Mesodermal cell (in vitro differentiated cells): ENCODE measurements around the gene TMEM51.
"Not testable (repeated sequence)": the region's sequence is repeated elsewhere in the genome, so short reads cannot be mapped to it uniquely, and the experiment has no call there.

Experiments used
- H3K27ac ChIP-seq: 2 replicates; pipeline ENCODE4 v1.7.0; 2013; ENCODE audit warnings: mild to moderate bottlenecking, low read depth, low read length, moderate library complexity; ENCODE audit not compliant: severe bottlenecking
- H3K36me3 ChIP-seq: 2 replicates; pipeline ENCODE4 v1.7.1; 2013; ENCODE audit warnings: mild to moderate bottlenecking, low read length, moderate library complexity; ENCODE audit not compliant: control insufficient read depth, insufficient read depth
- H3K4me1 ChIP-seq: one replicate; pipeline ENCODE4 v1.7.1; 2013; ENCODE audit warnings: mild to moderate bottlenecking, low read length; ENCODE audit not compliant: insufficient read depth, control insufficient read depth, poor library complexity, severe bottlenecking
- H3K4me3 ChIP-seq: 2 replicates; pipeline ENCODE4 v1.7.0; 2013; ENCODE audit warnings: low read length, control low read depth, mild to moderate bottlenecking; ENCODE audit not compliant: insufficient read depth, poor library complexity, severe bottlenecking; ENCODE audit errors: extremely low read depth
- H3K9me3 ChIP-seq: 2 replicates; pipeline ENCODE4 v1.7.1; 2013; ENCODE audit warnings: mild to moderate bottlenecking, low read length, moderate library complexity; ENCODE audit not compliant: control insufficient read depth
- WGBS, 2 experiments: methylation state at CpG; one replicate each; pipeline ENCODE4 v1.1.5; 2013; ENCODE audit warnings: missing lambda C conversion rate in 2 of 2; ENCODE audit not compliant: insufficient coverage in 2 of 2; 5-methylcytosine and 5-hydroxymethylcytosine counted together

The TMEM51 gene

DNA sequence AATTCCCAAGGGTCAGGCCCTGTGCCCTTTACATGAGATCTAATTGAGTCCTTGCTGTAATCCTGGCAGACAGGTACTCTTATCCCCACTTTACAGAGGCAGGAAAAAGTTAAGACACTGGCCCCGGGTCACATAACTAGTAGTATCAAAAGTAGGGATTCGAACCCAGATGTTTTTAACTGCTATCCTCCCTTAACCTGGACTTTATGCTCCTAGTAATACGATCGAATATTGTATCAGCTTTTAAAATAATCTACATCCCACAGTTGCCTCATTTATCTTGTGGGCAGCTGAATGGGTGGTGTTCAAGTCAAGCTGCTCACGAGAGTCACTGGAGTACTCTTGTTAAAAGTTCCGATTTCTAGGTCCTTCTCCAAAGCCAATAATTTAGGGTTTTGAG lies 25.5 kb upstream of the TMEM51 start:
- Histone ChIP-seq H3K9me3 (peaks cover 7% of the 10 kb centered on the region), H3K4me3 (no peak overlapping the region)
- 89% methylated on average over 4 to 6 of the region's 6 CpGs for whole genome bisulfite sequencing, 2 experiments

DNA sequence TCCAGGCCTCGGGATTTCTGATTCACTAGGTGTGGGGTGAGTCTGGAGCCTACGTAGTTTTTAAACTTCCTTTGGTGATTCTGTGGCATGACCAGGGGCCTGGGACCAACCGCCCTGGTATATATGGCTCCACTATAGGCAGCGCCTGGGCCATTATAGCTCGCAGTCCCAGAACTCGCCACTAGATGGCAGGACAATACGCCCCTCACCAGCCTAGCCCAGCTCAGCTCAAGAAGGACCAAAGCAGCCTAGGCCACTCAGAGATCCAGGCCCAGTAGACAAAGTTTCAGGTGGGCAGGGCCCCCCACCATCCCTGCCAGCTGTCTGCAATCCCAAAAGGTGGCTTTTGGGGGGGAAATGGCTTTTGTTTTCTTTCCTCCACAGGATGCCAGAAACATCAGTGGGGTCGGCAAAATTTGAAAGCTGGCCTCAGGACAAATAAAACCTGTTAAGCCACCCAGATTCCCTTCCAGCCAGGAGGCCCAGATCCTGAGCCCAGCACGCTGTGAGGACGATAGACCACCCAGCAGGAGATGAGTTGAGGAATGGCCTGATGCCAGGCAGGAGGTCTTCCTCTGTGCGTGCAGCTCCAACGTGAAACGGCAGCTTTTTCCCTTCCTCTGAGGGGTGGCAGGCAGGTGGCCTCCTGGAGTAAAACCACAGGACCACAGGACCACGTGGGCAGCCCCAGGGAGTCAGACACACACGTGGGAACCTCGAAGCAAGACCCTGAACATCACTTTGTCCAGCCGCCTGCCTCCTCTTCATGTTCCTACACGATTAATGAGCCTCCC lies 24.8 kb upstream of the TMEM51 start:
- 39 to 50% methylated on average over 15 to 18 of the region's 18 CpGs for WGBS, 2 experiments
- Histone ChIP-seq H3K4me3 (no peak overlapping the region), H3K27ac (no peak overlapping the region), H3K4me1 (no peaks in the 10 kb centered on the region), H3K36me3 (no peaks in the 10 kb centered on the region), H3K9me3 (peaks cover 7% of the 10 kb centered on the region)

More for the DNA sequence above, 25.5 kb upstream of the TMEM51 start:
- Histone ChIP-seq H3K27ac (no peak overlapping the region), H3K4me1 (no peaks in the 10 kb centered on the region), H3K36me3 (no peaks in the 10 kb centered on the region)

DNA sequence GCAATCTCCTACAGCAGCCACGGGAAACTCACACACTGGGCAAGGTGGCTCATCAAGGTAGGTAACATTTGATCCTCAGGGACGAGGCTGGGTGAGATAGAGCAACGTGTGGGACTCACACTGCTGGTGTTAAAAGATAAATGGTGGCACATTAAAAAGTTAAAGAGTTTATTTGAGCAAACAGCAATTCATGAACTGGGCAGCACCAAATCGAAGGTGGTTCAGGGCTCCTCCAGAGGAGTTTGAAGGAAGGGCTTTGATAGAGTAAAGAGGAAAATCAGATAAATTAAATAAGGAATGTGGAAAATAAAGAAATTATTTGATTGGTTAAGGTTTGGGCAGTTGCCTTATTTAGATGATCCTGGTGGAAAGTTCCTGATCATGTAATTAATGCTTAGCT lies 23.6 kb upstream of the TMEM51 start:
- no peaks in the 10 kb centered on the region for H3K36me3 ChIP-seq
- no peak overlapping the region for H3K27ac ChIP-seq
- 93 to 95% methylated on average over 4 of the region's 4 CpGs for WGBS, 2 experiments
- no peak overlapping the region for H3K4me3 ChIP-seq
- no peaks in the 10 kb centered on the region for H3K4me1 ChIP-seq
- peaks cover 7% of the 10 kb centered on the region for H3K9me3 ChIP-seq

- Histone ChIP-seq H3K27ac (no peak overlapping the region), H3K36me3 (no peaks in the 10 kb centered on the region), H3K4me1 (no peaks in the 10 kb centered on the region), H3K4me3 (no peak overlapping the region), H3K9me3 (peaks cover 7% of the 10 kb centered on the region)
- whole genome bisulfite sequencing, 2 experiments = 90 to 94% methylated on average over 3 of the region's 3 CpGs
These were observed 22.9 kb upstream of the TMEM51 start for GRCh38 chr1:15130607-15131006.

DNA sequence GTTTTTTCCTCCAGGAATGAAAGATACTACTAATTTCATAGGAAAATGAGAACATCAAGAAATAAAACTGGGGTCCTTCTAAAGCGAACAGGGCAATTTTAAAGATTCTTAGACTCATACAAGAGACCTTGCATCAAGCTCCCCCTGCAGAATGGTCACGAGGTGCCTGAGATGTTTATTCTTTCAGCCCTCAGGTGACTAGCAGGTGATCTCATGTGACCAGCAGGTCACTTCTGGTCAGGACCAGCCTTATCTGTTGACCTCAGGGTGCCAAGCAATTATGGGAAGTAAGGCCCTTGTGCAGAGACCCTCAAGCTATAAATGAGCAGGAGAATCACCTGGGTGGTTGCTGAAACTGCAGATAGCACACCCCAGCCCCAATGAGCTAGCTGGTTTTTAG lies 20.6 kb upstream of the TMEM51 start:
- no peaks in the 10 kb centered on the region for H3K36me3 ChIP-seq
- whole genome bisulfite sequencing, 2 experiments = 88 to 90% methylated on average over 2 of the region's 2 CpGs
- no peaks in the 10 kb centered on the region for H3K4me1 ChIP-seq
- peaks cover 7% of the 10 kb centered on the region for H3K9me3 ChIP-seq
- H3K4me3 ChIP-seq = no peak overlapping the region
- H3K27ac ChIP-seq = no peak overlapping the region

- Histone ChIP-seq H3K36me3 (no peaks in the 10 kb centered on the region), H3K4me3 (no peak overlapping the region), H3K4me1 (no peaks in the 10 kb centered on the region), H3K9me3 (peaks cover 7% of the 10 kb centered on the region), H3K27ac (no peak overlapping the region)
- 93 to 96% methylated on average over 1 to 2 of the region's 2 CpGs for WGBS, 2 experiments
These were observed 19.3 kb upstream of the TMEM51 start for GRCh38 chr1:15134285-15134684.

DNA sequence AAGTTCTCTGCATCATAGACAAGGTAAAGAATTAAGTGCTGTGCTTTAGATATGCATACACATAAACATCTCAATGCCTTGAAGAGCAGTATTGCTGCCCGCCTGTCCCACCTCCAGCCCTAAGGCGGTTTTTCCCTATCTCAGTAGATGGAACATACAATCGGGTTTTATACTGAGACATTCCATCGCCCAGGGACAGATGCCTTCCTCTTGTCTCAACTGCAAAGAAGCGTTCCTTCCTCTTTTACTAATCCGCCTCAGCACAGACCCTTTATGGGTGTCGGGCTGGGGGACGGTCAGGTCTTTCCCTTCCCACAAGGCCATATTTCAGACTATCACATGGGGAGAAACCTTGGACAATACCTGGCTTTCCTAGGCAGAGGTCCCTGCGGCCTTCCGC lies 17.9 kb upstream of the TMEM51 start:
- not testable (repeated sequence) for H3K4me3 ChIP-seq, H3K27ac ChIP-seq, H3K9me3 ChIP-seq, H3K36me3 ChIP-seq
- H3K4me1 ChIP-seq = peaks cover 11% of the 10 kb centered on the region
- 81 to 92% methylated on average over 5 to 6 of the region's 10 CpGs for WGBS, 2 experiments

DNA sequence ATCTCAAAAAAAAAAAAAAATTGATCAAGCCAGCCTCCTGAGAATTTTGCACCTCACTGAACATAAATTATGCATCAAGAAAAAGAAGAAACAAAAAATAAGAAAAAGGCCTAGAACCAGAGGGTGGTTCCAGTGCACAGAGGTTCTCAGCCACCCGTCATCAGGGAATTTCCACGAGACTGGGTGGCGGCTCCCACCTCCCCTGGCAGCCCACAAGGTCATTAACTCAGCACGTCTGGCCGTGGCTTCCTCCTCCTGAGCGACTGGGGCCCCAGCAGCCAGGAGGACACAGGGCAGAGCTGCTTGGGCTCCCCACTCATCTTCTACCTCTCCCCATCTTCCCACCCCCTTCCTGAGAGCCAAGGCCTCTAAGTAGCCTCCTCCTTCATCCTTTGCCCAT lies 15.7 kb upstream of the TMEM51 start:
- Histone ChIP-seq H3K36me3 (no peaks in the 10 kb centered on the region), H3K27ac (no peak overlapping the region), H3K4me3 (no peak overlapping the region), H3K9me3 (peaks cover 3% of the 10 kb centered on the region), H3K4me1 (peaks cover 16% of the 10 kb centered on the region)
- WGBS, 2 experiments = 93 to 98% methylated on average over 3 to 4 of the region's 6 CpGs

DNA sequence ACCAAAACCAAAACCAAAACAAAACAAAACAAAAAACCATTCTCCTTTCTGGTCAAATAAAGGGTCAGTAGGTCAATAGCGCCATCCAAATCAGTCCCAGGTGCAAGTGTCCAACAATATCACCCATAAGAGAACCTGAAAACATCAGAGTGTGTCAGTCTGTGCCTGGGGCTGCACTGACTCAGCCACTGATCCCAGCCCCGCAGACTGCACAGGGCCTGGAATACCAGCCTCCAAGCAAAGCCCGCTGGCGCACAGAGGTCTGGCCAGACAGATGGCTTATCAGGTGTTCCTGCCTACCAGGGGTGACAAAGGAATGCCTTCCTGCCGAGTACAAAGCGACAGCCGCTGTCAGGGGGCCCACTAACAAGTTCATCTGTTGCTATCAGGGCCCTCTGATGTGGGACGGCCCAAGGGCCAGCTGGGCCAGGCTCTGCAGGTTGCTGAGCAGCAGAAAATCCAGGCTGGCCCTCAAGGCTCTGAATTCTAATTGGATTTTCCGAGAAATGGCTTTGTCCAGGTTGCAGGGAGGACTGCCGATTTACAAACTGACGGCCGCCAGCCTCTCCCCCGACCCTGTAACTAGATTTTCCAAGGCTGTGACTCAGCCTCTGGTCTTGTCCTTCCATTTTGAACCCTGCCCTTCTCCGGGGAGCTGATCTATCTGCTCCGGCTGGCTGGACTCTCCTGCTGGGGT lies 13.7 kb upstream of the TMEM51 start:
- 20 to 22% methylated on average over 14 to 15 of the region's 15 CpGs for WGBS, 2 experiments
- peaks cover 3% of the 10 kb centered on the region for H3K9me3 ChIP-seq
- H3K27ac ChIP-seq = peak overlapping the region; percentile 89
- H3K36me3 ChIP-seq = no peaks in the 10 kb centered on the region
- H3K4me3 ChIP-seq = no peak overlapping the region
- H3K4me1 ChIP-seq = peaks cover 16% of the 10 kb centered on the region

GRCh38 chr1:15141935-15142539 lies 11.5 kb upstream of the TMEM51 start:
- no peak overlapping the region for H3K27ac ChIP-seq
- H3K4me1 ChIP-seq = peaks cover 25% of the 10 kb centered on the region
- H3K9me3 ChIP-seq = peaks cover 3% of the 10 kb centered on the region
- H3K36me3 ChIP-seq = no peaks in the 10 kb centered on the region
- 95 to 100% methylated on average over 4 to 5 of the region's 6 CpGs for WGBS, 2 experiments
- no peak overlapping the region for H3K4me3 ChIP-seq
